GM11168 (cell line): ENCODE measurements around the gene NLRP10.

Experiments
- in situ Hi-C: fragments of 300-500 bp; cut with MboI; formaldehyde crosslinking; loops from one replicate; pipeline ENCODE4 v1.12.0; 2022; ENCODE audit warnings: low sequenced_read_pairs; ENCODE audit not compliant: unreplicated experiment

The NLRP10 gene

DNA sequence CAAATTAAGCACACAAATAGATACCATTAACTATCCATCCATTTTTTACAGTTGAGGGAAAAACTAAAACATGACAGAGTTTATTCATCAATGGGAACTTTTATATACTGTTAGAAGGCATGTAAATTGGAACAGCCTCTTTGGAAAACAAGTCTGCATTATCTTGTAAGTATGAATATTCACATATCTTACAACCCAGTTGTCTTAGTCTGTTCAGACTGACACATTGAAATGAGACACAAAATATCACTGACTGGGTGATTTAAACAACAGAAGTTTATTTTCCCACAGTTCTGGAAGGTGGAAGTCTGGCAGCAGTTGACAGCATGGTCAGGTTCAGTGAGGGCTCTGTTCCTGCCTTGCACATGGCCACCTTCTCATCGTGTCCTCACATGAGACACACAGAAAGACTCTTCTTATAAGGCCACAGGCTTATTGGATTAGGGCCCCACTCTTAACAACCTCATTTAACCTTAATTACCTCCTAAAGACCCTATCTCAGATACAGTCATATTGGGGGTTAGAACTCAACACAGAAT lies 16.4 kb upstream of the NLRP10 start:
- in situ Hi-C loops = no loop called here

DNA sequence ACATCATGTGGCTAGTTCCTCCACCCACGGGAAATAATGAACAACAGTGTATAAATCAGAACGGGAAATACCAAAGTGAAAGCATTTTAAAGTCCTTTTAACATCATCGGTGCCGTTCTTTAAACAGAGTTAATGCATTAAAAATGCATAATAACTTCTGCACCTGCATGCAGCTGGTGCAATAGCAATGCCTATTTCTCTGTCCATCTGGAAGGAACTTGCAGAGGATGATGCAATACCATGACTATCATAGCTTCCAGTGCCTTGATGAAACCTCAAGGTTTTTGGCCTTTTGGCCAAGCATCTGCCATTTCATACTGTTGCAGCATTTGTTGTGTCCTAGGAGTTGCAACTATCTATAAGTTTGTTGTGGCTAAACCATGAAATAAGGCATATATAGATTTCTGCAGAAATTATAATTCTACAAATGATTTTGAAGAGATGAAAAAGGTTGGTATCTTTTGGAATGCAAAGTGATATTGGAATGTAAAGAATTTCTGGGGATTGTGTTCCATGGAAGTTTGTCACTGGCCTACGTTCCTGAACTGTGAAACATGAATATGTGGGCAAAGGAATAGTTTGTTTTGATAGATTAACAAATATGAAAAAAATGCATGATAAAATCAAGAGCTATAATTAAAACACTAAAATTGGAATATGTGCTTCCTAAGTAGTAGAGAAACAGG lies 12.1 kb upstream of the NLRP10 start:
- in situ Hi-C loops = no loop called here

DNA sequence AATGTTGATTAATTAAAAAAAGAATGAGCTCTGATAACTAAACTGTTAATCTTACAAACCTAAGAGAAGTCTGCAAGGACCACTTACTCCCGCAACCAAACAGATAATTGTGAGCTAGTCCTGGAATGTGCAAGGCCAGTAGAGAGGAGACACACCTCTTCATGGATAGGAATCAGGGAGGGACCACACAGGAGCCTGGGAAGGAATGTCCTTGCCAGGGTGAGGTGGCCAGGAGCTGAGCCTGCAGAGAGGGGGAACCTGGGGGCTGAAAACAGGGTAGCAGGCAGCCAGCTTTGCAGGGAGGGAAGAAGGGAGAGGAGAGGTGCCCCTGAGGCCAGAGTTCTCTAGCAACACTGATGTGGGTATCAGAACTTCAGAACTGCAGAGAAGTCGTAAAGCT lies 9.4 kb upstream of the NLRP10 start:
- in situ Hi-C loops = loop anchor here (5.0 kb wide), 1 partner anchor 82 kb away; no protein-coding TSS in a partner anchor

DNA sequence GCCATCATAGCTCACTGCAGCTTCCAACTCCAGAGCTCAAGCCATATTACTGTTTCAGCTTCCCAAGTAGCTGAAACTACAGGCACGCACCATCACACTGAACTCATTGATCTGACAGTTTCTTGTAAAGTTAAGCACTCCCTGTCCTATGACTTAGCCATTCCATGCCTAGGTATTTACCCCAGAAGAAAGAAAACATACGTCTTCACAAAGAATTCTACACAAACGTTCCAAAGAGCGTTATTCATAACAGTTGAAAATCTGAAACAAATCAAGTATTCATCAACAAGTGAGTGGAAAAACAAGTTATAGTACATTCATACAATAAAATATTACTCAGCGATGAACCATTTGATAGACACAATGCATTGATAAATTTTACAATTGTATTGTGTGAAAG lies 7.8 kb upstream of the NLRP10 start:
- in situ Hi-C loops = loop anchor here (5.0 kb wide), 1 partner anchor 81 kb away; no protein-coding TSS in a partner anchor

DNA sequence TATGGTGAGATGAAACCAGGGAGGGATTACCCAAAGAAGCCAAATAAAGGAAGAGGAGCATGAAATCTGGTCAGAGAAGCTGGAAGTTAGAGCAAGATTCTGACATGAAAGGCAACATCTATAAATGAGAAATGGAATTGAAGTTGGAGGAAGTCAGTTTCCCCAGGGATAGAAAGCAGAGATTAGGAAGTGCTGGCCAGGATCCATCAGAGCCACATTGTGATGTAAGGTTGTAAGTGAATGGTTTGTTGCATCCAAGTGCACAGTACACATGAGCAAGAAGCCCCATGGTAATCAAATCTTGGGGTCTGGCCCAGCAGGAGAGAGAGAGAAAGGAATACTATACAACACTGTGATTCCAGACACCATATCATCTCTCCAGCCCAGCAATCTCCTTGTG lies 6.6 kb upstream of the NLRP10 start:
- in situ Hi-C loops = loop anchor here (5.0 kb wide), 1 partner anchor 80 kb away; no protein-coding TSS in a partner anchor

DNA sequence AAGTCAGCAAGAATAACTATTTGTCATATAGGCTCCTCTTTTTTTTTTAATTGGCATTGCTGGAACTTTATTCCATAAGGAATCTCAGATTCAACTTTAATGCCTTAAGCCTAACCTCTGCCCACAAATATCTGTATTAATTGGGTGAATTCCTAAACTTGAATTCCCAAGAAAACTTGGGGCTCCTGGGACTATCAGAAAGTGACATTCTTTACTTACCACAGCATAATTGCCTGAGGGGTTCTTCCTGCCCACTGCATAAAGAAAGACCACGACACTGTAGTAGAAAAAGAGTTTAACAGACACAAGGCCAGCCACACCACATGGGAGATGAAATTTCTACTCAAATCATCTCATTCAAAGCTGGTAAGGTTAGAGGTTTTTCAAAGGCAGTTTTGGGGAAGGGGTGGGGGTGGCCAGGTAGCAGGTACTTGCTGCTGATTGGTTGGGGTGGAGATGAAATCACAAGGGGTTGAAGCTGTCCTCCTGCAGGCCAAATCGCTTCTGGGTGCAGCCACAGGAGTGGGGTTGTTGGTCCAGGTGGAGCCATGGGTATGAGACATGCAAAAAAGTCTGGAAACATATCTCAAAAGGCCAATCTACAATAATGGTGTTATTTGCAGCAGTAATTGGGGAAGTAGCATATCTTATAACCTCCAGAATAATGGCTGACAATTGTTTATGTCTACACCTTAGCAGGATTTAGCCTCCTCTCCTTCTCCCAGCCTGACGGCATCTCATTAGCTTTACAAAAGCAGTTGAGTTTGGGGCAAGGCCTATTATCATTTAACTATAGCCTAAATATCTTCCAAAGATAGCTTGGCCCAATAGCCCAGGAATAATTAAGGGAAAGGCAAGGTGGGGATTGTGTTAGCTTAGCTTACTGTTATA lies 4.8 kb upstream of the NLRP10 start:
- in situ Hi-C loops = loop anchor here (5.0 kb wide), 1 partner anchor 78 kb away; no protein-coding TSS in a partner anchor

DNA sequence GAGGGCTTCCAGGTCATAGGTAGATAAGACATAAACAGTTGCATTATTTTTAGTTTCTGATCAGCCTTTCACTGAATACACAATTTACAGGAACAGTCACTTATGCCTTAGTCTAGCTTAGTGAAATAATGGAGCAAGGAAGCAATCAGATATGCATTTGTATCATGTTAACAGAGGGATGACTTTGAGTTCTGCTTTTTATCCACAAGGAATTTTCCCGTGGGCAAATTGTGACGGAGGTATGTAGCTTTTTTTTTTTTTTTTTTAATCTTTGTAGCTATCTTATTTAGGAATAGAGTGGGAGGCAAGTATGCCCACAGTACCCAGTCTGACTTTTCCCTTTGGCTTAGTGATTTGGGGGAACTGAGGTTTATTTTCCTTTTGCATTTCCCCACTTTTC lies 3.4 kb upstream of the NLRP10 start:
- in situ Hi-C loops = no loop called here

DNA sequence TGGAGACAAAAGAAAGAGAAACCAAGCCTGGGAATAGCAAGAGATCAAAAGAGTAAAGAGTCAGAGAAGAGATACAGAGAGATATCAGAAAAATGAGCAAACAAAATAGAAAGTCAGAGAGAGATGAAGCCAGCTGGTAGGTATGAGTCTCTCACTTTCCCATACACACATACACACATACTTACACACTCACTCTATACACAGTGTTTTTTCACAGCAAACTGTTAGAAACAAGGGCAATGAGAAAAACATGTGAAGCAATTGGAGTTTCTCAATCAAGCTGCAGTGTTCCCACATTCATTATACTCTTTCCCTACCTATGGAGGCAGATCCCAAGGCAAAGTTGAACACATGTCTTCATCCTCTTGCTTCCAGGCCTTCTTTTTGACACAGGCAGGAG lies 2.6 kb upstream of the NLRP10 start:
- in situ Hi-C loops = no loop called here

DNA sequence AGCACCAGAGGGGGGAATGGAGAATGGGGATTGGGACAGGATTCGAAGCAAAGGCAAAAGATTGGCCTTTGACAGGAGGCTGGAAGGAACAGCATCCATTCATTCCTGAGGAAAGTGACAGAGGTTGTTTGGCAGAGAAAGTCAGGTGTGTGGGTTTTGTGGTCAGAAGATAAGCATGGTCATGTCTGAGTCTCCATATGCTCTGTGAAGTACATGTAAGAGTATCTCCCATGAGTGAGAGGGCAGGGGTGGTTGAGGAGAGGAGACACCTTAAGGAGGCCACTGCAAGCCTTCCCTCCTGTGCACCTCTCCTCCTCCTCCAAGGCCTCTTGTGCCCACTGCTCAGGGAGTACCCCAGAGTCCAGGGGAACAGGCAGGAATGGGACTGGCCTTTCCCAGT lies 1.9 kb upstream of the NLRP10 start:
- in situ Hi-C loops = no loop called here

DNA sequence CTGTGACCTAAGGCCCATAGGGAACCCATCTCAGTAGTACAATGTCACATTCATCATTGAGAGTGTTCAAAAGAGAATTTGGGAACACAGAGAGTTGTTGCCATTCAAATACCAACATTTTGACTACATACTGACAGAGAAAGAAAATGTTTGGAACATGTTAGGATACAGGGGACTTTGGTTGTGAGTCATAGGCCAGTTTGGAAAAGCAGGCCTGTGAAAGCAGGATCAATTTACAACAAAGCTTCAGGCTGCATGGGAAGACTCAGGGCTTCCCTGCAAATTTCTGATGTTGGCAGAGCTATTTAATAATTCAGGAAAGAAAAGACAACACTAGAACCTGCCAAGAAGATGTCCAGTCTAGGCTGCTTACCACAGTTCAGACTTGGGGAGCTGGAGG lies 374 bp downstream of the NLRP10 start:
- in situ Hi-C loops = no loop called here

DNA sequence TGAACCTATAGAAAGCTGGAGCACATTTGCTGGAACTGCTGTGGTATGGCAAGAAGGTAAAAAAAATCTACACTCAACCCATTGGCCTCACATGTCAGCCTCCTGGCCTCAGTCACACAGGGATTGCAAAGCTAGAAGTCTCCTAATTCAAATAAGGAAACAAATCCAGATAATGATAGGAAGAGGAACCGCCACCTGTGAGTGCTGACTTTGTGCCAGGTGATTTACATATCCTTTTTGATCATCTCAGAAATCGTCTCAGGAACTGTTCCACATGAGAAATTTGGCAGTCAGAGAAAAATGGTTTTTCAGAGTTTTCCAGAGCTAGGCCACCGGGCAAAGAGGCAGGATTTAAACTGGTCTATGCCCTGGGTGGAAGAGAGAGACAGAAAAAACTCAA lies 986 bp downstream of the NLRP10 start:
- in situ Hi-C loops = no loop called here

DNA sequence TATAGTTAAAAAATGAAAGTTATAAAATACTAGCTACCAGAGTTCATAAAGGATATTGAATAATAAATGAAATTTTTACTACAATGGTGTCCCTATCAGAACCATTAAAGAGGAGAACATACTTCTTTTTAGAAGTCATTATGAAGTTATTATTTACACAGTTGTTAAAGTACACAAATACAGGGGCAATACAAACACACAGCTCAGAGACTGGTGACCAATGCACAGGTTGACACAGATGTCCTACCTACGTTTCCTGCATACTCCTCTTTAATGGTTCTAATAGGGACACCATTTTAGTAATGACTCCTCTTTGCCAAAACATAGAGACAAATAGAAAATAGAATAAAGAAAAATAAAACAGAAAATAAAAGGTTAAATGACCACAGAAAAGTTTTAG lies 10.1 kb downstream of the NLRP10 start:
- in situ Hi-C loops = no loop called here

DNA sequence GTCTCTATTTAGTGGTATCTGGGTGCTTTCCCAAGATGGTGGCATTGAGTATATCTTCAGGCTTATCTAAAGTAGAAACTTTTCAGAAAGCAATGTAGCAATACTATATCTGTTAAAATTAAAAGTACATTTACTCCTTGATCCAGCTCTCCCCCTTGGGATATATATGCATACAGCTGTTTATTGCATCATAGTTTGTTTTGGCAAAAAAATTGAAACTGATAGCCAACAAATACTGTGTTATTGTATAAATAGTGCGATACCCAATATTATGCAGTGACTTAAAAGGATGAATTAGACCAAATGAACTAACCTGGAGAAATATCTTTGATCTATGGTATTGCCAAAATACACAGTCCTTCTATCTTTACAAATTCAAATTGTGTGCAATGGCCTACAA lies 15.3 kb downstream of the NLRP10 start:
- in situ Hi-C loops = no loop called here

DNA sequence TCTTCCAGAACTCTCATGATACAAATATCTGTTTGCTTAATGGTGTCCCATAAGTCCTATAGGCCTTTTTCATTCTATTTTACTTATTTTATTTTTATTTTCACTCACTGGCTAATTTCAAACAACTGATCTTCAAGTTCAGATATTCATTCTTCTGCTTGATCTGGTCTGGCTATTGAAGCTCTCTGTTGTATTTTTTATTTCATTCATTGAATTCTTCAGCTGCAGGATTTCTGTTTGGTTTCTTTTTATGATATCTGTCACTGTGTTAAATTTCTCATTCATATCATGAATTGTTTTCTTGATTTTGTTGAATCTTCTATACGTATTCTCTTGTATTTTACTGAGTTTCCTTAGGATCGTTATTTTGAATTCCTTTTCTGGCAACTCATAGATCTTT lies 21.1 kb downstream of the NLRP10 start:
- in situ Hi-C loops = no loop called here

DNA sequence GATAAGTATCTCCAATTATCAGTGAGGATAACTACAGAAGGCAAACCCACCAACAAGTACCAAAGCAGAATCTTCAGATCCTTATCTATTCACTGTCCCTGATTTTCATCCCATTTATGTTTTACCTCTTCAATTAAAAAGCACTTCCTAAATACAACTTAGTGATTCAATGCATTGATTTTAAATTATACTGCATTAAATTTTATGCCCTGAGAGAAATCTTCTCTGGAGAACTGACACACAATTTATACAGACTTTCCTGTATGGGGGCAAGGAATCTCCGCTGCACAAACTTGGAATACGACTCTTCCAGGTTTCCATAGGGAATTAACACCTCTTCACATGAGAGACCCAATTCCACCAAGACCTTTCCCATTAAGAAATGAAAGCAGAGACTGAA lies 23.6 kb downstream of the NLRP10 start, which contains the start of gene OR10A3:
Gene OR10A3 (minus strand): TSS at position 101 of the 400 bp plus-strand sequence. CDS start 2,188 bp downstream, outside the sequence.
- in situ Hi-C loops = no loop called here

DNA sequence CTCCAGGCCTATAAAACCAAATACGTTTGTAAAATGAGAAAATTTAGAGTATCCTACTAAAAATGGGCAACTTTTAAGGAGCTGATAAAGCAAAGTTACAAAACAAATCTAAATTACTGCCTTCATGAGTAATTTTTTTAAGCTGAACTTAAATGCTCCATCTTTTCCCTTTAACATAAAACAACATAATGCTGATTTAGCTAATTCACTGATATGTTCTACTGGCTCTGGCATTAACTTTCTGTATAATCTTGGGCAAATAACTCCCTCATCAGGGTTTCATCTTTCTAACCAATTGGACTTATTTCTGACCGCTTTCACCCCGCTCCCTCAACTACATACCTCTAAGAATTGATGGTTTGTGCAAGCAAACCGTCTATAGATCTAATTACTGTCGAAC lies 24.1 kb downstream of the NLRP10 start:
- in situ Hi-C loops = no loop called here

DNA sequence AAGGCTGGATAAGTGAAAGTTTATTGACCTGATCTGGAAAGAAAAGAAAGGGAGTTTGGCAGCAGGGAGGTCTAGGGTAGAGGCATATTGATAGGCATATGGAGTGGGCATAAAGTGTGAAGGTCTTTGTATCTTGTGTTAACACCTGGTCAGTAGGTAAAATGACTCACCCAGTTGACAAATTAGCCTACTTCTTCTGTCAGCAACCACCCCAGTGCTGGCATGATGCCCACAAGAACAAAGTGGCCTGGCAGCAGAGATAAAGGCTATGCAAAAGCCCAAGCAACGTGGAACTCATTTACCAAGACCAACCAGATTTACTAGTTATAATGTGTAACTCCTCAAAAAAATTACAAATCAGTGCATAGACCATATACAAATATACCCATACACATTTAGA lies 28.6 kb downstream of the NLRP10 start:
- in situ Hi-C loops = no loop called here

DNA sequence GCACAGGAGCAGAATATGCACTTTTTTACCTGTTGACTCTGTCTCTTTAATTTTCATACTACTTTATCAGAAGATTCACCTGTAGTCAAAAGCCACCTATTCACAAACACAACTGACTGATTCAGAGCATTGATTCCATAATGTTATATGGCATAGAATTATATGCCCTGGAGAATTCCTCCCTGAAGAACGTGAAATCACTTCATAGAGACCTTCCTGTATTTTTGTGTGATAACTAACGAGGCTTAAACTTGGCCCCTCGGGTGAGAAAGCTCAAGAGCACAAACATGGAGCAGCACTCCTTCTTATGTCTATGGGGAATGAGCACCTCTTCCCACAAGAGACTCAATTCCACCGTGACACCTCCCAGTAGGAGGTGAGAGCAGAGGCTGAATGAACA lies 34.1 kb downstream of the NLRP10 start, which contains the start of gene OR10A6:
Gene OR10A6 (minus strand): TSS at position 101 of the 400 bp plus-strand sequence. CDS start 2,606 bp downstream, outside the sequence.
- in situ Hi-C loops = no loop called here

DNA sequence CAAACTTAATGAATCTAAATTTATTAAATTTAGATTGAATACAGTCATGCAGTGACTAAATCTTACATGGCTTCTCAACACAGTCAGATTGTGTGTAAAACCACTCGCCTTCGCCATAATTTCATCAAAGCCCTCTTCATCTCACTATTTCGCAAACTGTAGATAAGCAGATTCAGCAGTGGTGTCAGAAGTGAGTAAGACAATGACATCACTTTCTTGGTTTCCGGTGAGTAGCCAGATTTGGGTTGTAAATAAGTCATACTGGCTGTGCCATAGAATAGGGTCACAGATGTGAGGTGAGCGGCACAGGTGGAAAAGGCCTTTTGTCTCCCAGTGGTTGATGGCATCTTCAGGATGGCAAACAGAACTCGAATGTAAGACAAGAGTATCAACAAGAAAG lies 37.6 kb downstream of the NLRP10 start:
- in situ Hi-C loops = no loop called here

DNA sequence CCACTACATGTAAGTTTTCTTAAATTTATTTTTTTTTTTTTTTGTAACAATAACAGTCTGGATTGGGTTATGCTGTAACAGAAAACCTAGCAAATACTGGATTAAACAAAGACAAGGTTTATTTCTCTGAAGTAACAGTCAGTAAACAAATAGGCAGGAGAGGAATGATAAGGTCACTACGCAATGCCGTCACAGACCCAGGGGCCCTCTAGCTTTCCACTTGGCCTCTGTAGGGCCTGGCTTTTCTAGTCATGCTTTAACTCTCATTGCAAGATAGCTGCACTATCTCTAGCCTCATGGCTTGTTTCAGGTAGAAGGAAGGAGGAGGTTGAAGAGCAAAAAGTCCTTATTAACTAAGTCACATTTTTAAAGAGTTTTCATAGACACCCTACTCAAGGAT lies 40.7 kb downstream of the NLRP10 start:
- in situ Hi-C loops = no loop called here

DNA sequence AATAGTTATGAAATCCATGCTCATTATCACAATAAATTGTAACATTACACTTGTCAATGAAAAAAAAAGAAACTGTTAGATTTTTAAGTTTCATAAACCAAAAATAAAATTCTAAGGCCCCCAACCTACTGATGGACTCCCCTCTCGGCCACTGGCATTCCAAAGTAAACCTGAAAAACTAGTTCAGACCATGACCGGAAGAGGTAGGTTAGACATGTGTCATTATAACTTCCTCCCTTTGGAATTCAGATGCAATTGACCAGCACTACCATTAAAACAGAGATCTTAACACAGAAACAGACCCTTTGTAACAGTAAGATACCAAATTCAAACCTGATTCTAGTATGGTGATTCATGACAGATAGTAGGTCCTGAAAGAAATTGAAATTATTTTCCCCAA lies 47.1 kb downstream of the NLRP10 start:
- in situ Hi-C loops = no loop called here
